ENCODE measurements around the gene HOTAIR. TPM values are rescaled to one million over a fixed set of nuclear protein-coding genes. Genes with fewer than 3 reads are reported as not detected.
A peak's percentile ranks its signal among the peaks of the same experiment; 100 is the strongest.

The HOTAIR gene
- total RNA-seq, 1 experiment from 2014 or later, result 3.5 TPM

- intact Hi-C loops (cut with micrococcal nuclease), result no loop called here
- TF ChIP-seq, protein P1, sequence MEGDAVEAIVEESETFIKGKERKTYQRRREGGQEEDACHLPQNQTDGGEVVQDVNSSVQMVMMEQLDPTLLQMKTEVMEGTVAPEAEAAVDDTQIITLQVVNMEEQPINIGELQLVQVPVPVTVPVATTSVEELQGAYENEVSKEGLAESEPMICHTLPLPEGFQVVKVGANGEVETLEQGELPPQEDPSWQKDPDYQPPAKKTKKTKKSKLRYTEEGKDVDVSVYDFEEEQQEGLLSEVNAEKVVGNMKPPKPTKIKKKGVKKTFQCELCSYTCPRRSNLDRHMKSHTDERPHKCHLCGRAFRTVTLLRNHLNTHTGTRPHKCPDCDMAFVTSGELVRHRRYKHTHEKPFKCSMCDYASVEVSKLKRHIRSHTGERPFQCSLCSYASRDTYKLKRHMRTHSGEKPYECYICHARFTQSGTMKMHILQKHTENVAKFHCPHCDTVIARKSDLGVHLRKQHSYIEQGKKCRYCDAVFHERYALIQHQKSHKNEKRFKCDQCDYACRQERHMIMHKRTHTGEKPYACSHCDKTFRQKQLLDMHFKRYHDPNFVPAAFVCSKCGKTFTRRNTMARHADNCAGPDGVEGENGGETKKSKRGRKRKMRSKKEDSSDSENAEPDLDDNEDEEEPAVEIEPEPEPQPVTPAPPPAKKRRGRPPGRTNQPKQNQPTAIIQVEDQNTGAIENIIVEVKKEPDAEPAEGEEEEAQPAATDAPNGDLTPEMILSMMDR (conservative IDR thresholded peaks at IDR 0.05; ENCODE audit: low read depth, low read length), result no peak
- TF ChIP-seq EZH2 (IDR thresholded peaks at IDR 0.05; ENCODE audit: low read length, unreplicated experiment), result no peak
- no peak for TF ChIP-seq EZH2phosphoT487 (IDR thresholded peaks at IDR 0.05; ENCODE audit: borderline replicate concordance, low read length)
- Histone ChIP-seq H3K27ac (ENCODE audit: low read length) (no peak overlapping the region), H3K4me1 (ENCODE audit: insufficient read depth, low read length) (peaks cover 50% of the 10 kb centered on the region), H3K36me3 (ENCODE audit: low read depth, low read length) (no peaks in the 10 kb centered on the region), H3K9ac (ENCODE audit: low read length) (no peak overlapping the region), H3K4me3 (ENCODE audit: low read length) (peak overlapping the region; percentile 78), H3F3A (ENCODE audit: low read length, unreplicated experiment) (no peaks in the 10 kb centered on the region), H3K4me2 (ENCODE audit: low read length) (peak overlapping the region; percentile 99), H3K9me2 (replicated peaks; ENCODE audit: low read length) (no peaks in the 10 kb centered on the region), H3K27me3 (ENCODE audit: low read length) (no peaks in the 10 kb centered on the region), H3K9me3 (ENCODE audit: low read length) (no peaks in the 10 kb centered on the region), H3K79me2 (ENCODE audit: low read length) (peaks cover 24% of the 10 kb centered on the region), H2AFZ (ENCODE audit: low read length) (peak overlapping the region; percentile 41; the same call in 1 of the 2 replicates), H4K20me1 (ENCODE audit: low read length) (no peaks in the 10 kb centered on the region)
- CTCF ChIA-PET, result no interaction called here
- BruUV-seq (replicated peaks), result no TSS peak
- no peak for DNase-seq
- ATAC-seq, result no peak
- POLR2A ChIA-PET (ENCODE audit: unreplicated experiment), result interaction anchor here (0.6 kb wide), 1 partner anchor 288 kb away, joined by 3 read pairs; no protein-coding TSS in a partner anchor
Observed at GRCh38 chr12:54010972-54011664, 36.4 kb upstream of the HOTAIR start.

DNA sequence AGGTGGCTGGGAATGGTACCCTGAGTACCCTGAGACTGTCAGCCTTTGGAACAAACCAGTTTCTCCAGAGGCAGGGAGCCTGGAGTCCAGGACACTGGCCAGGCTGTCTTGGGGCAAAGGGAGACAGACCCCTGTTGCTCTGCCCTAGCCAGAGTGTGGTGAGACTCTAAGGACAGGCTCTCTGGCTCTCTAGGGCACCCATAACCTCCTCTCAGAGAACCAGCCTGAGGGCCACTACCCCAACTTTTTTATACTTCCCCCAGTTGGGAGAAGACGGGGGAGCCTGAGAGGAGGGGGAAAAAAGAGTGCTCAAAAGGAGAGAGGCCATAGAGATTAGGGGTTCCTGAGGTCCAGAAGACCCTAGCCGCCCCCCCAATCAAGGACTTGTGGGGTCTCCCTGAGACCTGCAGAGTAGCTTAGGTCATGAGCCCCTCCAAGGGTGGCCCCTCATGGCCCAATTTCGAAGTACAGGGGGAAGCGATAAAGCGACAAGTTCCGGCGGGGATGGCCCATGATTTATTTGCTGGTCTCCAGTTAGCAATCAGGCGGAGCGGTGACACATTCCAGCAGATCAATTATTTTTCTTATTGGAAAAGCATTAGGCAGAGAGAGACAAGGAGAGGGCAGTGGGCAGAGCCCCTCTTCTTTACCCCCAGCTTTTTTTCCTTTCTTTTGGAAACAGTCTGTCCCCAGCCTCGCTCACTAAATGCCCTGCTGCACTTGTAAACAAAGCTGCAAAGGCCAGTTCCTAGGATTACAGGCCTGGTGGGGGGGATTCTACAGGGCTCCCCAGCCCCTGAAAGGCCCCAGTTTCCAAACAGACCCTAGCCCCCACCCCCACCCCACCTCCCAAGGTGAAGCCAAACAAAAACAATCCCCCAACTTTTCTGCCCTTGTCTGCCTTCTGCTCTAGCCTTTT lies 35.6 kb upstream of the HOTAIR start:
- DNase-seq (no peak), ATAC-seq (no peak)
- Histone ChIP-seq H3K27me3 (ENCODE audit: low read length) (no peaks in the 10 kb centered on the region), H3K79me2 (ENCODE audit: low read length) (peaks cover 24% of the 10 kb centered on the region), H3K27ac (ENCODE audit: low read length) (no peak overlapping the region), H3K4me2 (ENCODE audit: low read length) (peak overlapping the region; percentile 99), H3K4me3 (ENCODE audit: low read length) (peak overlapping the region; percentile 78), H3K9ac (ENCODE audit: low read length) (peak overlapping the region; percentile 75; the same call in 1 of the 2 replicates), H4K20me1 (ENCODE audit: low read length) (no peaks in the 10 kb centered on the region), H2AFZ (ENCODE audit: low read length) (peak overlapping the region; percentile 94), H3K9me2 (replicated peaks; ENCODE audit: low read length) (no peaks in the 10 kb centered on the region), H3K9me3 (ENCODE audit: low read length) (no peaks in the 10 kb centered on the region), H3F3A (ENCODE audit: low read length, unreplicated experiment) (no peaks in the 10 kb centered on the region), H3K36me3 (ENCODE audit: low read depth, low read length) (no peaks in the 10 kb centered on the region), H3K4me1 (ENCODE audit: insufficient read depth, low read length) (peaks cover 48% of the 10 kb centered on the region)
- no peak for TF ChIP-seq EZH2phosphoT487 (IDR thresholded peaks at IDR 0.05; ENCODE audit: borderline replicate concordance, low read length)
- TF ChIP-seq, protein P1 (conservative IDR thresholded peaks at IDR 0.05; ENCODE audit: low read depth, low read length), result no peak
- no peak for TF ChIP-seq EZH2 (IDR thresholded peaks at IDR 0.05; ENCODE audit: low read length, unreplicated experiment)
- intact Hi-C loops (cut with micrococcal nuclease), result no loop called here
- no TSS peak for BruUV-seq (replicated peaks)
- POLR2A ChIA-PET (ENCODE audit: unreplicated experiment), result interaction anchor here (0.6 kb wide), 1 partner anchor 289 kb away, joined by 3 read pairs; no protein-coding TSS in a partner anchor
- CTCF ChIA-PET, result no interaction called here

Measured in PC-3 (cell line).